ENCODE results near the gene HGFAC. TPM values are rescaled to one million over a fixed set of nuclear protein-coding genes. Genes with fewer than 3 reads are reported as not detected.

HGFAC gene
- polyA plus RNA-seq, 1 of the 3 experiments (the other 2 are of a cell fraction): 0.43 TPM

DNA sequence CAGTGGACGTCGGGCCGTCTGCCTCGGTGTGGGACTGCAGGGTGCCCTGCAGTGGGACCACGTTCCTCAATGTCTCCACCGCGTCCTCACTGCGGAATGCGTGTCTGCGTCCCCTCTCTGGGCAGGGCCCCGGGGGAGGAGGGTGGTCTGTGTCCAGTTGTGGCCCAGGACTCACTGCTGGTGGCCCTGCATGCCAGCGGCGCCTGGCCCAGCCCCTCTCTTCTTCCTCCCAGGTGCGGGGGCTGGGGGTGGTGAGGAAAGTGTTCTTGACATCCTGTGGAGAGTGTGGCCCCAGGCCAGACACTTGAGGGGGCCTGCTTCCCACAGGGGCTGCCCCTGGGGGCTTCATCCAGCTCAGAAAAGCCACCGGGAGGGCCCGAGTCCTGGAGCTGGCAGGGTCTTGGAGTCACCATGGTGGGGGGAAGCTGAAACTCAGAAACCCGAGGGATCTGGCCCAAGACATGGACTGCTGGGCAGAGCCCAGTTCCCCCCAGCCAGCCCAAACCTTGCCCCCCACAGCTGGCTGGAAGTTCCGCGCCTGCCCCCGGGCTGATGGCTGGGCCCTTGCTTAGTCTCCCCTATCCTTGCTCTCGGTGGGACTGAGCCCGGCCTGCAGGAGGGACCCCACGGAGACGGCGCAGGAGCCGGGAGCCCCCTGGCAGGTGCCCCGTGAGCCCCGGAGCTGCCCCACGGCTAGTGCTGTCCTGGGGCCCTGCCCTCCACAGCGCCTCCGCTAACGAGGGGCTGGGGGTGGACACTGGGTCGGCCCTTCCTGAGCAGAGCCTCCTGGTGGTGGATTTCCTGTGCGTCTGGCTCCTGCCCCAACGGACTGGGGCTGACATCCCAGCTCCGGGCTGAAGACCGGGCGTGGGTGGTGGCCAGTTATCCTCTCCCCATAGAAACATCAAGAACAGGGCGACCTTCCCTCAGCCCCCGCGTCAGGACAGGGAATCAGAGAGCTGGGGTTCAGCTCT is 24.2 kb downstream of the HGFAC start:
- ChIA-PET CTCF (interaction anchor here (0.7 to 1.5 kb wide), 4 partner anchors 12 to 175 kb away, joined by 3 to 9 read pairs (median 3); no protein-coding TSS in a partner anchor), POLR2A (no interaction called here)
- Histone ChIP-seq H3K9me3 (no peaks in the 10 kb centered on the region), H3F3A (replicated peaks; ENCODE audit: insufficient read depth) (peaks cover 7% of the 10 kb centered on the region), H3K27me3 (ENCODE audit: insufficient read depth) (no peaks in the 10 kb centered on the region; the same call in 1 of the 2 replicates), H4K20me1 (ENCODE audit: insufficient read depth) (no peaks in the 10 kb centered on the region), H2AFZ (ENCODE audit: low read depth) (no peak overlapping the region), H3K4me2 (no peak overlapping the region), H3K27ac (ENCODE audit: low read depth in 2 of 2, low read length in 1 of 2) (no peak overlapping the region), H3K4me3 (ENCODE audit: low read depth in 2 of 2, low read length in 1 of 2) (no peak overlapping the region), H3K9me2 (no peaks in the 10 kb centered on the region), H3K4me1 (ENCODE audit: control insufficient read depth in 1 of 2, insufficient read depth in 2 of 2, low read depth in 1 of 2, low read length in 1 of 2) (no peaks in the 10 kb centered on the region; a peak in 1 of 4 replicates), H3K36me3 (replicated peaks in 1 of 2; ENCODE audit: control insufficient read depth in 1 of 2, insufficient read depth in 2 of 2, low read length in 1 of 2) (no peaks in the 10 kb centered on the region), H3K79me2 (ENCODE audit: insufficient read depth) (no peaks in the 10 kb centered on the region), H3K9ac (no peak overlapping the region)
- 71% methylated on average over 6 of the region's 41 CpGs for WGBS (ENCODE audit: low lambda C conversion rate)
- no peak for DNase-seq
- TF ChIP-seq NRF1 (IDR thresholded peaks at IDR 0.05; ENCODE audit: low read depth, low read length): no peak
- TF ChIP-seq, protein P1, sequence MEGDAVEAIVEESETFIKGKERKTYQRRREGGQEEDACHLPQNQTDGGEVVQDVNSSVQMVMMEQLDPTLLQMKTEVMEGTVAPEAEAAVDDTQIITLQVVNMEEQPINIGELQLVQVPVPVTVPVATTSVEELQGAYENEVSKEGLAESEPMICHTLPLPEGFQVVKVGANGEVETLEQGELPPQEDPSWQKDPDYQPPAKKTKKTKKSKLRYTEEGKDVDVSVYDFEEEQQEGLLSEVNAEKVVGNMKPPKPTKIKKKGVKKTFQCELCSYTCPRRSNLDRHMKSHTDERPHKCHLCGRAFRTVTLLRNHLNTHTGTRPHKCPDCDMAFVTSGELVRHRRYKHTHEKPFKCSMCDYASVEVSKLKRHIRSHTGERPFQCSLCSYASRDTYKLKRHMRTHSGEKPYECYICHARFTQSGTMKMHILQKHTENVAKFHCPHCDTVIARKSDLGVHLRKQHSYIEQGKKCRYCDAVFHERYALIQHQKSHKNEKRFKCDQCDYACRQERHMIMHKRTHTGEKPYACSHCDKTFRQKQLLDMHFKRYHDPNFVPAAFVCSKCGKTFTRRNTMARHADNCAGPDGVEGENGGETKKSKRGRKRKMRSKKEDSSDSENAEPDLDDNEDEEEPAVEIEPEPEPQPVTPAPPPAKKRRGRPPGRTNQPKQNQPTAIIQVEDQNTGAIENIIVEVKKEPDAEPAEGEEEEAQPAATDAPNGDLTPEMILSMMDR (IDR thresholded peaks at IDR 0.05): 0 out of 2 replicates have a peak, but pooled peaks have one; percentile 14

DNA sequence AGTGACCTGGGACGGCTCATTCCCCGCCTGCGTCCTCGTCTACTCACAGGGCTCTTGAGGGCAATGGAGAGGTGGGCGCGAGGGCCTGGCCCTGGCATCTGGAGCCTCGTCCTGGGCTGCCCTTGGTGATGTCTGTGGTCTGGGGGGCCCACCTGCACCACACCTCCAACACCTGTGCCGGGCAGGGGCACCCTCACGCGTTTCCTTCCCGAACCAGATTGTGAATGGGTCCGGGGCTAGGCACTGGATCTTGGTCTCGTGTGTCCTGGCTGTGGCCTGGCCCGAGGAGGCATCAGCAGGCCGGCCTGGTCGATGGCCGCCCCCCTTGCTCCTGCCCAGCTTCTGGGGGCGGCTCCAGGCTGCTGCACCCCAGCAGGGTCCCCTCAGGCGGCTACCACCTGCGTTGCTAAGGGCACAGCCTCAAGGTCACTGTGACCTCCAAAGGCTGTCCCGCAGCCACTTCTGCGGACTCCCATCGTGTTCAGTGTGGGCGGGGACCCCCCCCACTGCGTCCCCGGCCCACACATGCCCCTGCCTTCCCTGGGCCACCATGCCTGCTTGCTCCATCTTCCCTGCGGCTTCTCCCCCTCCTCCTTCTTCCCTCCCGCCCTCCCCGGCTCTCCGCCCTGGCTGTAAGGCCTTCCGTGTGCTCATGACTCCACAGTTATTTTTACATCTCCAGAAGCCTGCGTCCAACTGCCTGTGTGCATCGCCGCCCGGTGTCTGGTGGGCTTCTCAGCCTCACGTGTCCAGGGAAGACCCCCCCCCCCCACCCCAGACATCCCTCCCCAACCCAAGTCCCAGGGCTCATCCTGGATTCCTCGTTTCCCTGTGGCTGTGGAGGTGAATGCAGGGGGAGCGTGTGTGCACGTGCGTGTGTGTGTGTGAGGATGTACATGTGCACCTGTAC is 25.2 kb downstream of the HGFAC start:
- Histone ChIP-seq H3K9me2 (no peaks in the 10 kb centered on the region), H3K27me3 (ENCODE audit: insufficient read depth) (no peaks in the 10 kb centered on the region; the same call in 1 of the 2 replicates), H3K79me2 (ENCODE audit: insufficient read depth) (no peaks in the 10 kb centered on the region), H2AFZ (ENCODE audit: low read depth) (no peak overlapping the region), H3K4me1 (ENCODE audit: control insufficient read depth in 1 of 2, insufficient read depth in 2 of 2, low read depth in 1 of 2, low read length in 1 of 2) (no peaks in the 10 kb centered on the region; a peak in 1 of 4 replicates), H3K9me3 (no peaks in the 10 kb centered on the region), H3K4me3 (ENCODE audit: low read depth in 2 of 2, low read length in 1 of 2) (no peak overlapping the region), H3K36me3 (replicated peaks in 1 of 2; ENCODE audit: control insufficient read depth in 1 of 2, insufficient read depth in 2 of 2, low read length in 1 of 2) (no peaks in the 10 kb centered on the region), H3F3A (replicated peaks; ENCODE audit: insufficient read depth) (peaks cover 7% of the 10 kb centered on the region), H4K20me1 (ENCODE audit: insufficient read depth) (no peaks in the 10 kb centered on the region), H3K4me2 (no peak overlapping the region), H3K9ac (no peak overlapping the region), H3K27ac (ENCODE audit: low read depth in 2 of 2, low read length in 1 of 2) (no peak overlapping the region)
- 89% methylated on average over 13 of the region's 40 CpGs for WGBS (ENCODE audit: low lambda C conversion rate)
- no peak for TF ChIP-seq GATA2 (CRISPR knock-in tag; IDR thresholded peaks at IDR 0.05)
- no peak for TF ChIP-seq GABPA (IDR thresholded peaks at IDR 0.05; ENCODE audit: low read depth)
- TF ChIP-seq RXRA (IDR thresholded peaks at IDR 0.05; ENCODE audit: borderline replicate concordance, low read depth): no peak
- TF ChIP-seq CHD2 (IDR thresholded peaks at IDR 0.05; ENCODE audit: low read length, partially characterized antibody): no peak
- TF ChIP-seq EP300 (IDR thresholded peaks at IDR 0.05; ENCODE audit: borderline replicate concordance in 1 of 2, low read depth in 1 of 2, low read length in 1 of 2): no peak
- no peak for TF ChIP-seq ELF1 (IDR thresholded peaks at IDR 0.05)
- no peak for TF ChIP-seq NFIC (IDR thresholded peaks at IDR 0.05; ENCODE audit: borderline replicate concordance)
- TF ChIP-seq, protein P2, sequence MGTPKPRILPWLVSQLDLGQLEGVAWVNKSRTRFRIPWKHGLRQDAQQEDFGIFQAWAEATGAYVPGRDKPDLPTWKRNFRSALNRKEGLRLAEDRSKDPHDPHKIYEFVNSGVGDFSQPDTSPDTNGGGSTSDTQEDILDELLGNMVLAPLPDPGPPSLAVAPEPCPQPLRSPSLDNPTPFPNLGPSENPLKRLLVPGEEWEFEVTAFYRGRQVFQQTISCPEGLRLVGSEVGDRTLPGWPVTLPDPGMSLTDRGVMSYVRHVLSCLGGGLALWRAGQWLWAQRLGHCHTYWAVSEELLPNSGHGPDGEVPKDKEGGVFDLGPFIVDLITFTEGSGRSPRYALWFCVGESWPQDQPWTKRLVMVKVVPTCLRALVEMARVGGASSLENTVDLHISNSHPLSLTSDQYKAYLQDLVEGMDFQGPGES (IDR thresholded peaks at IDR 0.05; ENCODE audit: low read depth, low read length): no peak
- TF ChIP-seq, protein P1 (IDR thresholded peaks at IDR 0.05): no peak
- TF ChIP-seq, protein P3, sequence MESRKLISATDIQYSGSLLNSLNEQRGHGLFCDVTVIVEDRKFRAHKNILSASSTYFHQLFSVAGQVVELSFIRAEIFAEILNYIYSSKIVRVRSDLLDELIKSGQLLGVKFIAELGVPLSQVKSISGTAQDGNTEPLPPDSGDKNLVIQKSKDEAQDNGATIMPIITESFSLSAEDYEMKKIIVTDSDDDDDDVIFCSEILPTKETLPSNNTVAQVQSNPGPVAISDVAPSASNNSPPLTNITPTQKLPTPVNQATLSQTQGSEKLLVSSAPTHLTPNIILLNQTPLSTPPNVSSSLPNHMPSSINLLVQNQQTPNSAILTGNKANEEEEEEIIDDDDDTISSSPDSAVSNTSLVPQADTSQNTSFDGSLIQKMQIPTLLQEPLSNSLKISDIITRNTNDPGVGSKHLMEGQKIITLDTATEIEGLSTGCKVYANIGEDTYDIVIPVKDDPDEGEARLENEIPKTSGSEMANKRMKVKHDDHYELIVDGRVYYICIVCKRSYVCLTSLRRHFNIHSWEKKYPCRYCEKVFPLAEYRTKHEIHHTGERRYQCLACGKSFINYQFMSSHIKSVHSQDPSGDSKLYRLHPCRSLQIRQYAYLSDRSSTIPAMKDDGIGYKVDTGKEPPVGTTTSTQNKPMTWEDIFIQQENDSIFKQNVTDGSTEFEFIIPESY (IDR thresholded peaks at IDR 0.05; ENCODE audit: borderline replicate concordance, low read depth): no peak
- TF ChIP-seq EZH2phosphoT487 (IDR thresholded peaks at IDR 0.05; ENCODE audit: borderline replicate concordance, low read depth): no peak
- TF ChIP-seq TAF1 (IDR thresholded peaks at IDR 0.05; ENCODE audit: borderline replicate concordance, low read depth, low read length): no peak
- no peak for TF ChIP-seq TEAD4 (IDR thresholded peaks at IDR 0.05; ENCODE audit: borderline replicate concordance, insufficient read depth)
- DNase-seq: no peak
- POLR2A ChIA-PET: no interaction called here
- CTCF ChIA-PET: interaction anchor here (0.8 to 1.5 kb wide), 3 partner anchors 14 to 176 kb away, joined by 3 to 9 read pairs (median 3); no protein-coding TSS in a partner anchor
